Mesenteric fat pad (tissue), 1 donor: ENCODE data around the gene SEPTIN3. TPM values are rescaled to one million over a fixed set of nuclear protein-coding genes. Genes with fewer than 3 reads are reported as not detected.

ENCODE experiments used
- DNase-seq: peaks from one replicate; pipeline ENCODE4 v3.0.0-alpha.2; 2020; ENCODE audit warnings: low spot score
- total RNA-seq: library from RNA; stranded (reverse); fragmentation: NEBNext Ultra II Directional; extraction: Animal tissue kit (Norgen Biotek cat#: 25700); gene quantifications from one replicate; pipeline ENCODE4 v1.2.1, GENCODE V29; 2021
- donor health status: DM: yes; HTN: yes; CAD: no.

SEPTIN3 gene
- total RNA-seq, 1 donor from 2014 or later: 0.55 TPM

DNA sequence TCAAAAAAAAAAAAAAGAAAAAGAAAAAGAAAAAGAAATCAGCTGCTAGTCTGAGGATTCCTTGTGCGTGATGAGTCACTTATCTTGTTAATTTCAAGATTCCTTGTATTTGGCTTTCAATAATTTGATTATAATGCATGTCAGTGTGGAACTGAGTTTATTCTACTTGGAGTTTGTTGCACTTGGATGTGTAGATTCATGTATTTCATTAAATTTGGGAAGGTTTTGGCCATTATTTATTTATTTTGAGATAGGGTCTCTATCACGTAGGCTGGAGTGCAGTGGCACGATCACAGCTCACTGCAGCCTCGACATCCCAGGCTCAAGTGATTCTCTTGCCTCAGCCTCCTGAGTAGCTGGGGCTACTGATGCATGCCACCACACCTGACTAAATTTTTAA, 44.1 kb downstream of the SEPTIN3 start:
- DNase-seq: no peak

DNA sequence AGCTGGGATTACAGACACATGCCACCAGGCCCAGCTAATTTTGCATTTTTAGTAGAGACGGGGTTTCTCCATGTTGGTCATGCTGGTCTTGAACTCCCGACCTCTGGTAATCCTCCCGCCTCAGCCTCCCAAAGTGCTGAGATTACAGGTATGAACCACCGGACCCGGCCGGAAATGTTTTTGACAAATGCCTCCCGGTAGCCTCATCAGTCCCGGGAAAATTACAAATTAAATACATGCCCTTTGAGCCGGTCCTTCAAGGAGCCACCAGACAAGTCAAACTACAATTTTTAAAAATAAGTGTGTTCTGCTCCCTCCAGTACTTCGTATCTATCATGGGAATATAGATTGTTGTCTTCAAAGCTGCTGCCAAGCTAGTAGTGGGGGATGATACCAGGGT, 46.9 kb downstream of the SEPTIN3 start:
- DNase-seq: no peak

- no peak for DNase-seq
These were observed 49.0 kb downstream of the SEPTIN3 start for GRCh38 chr22:42018224-42018623.

Other genes starting within 250 kb of the SEPTIN3 start
- gene CCDC134, start 168.8 kb upstream of the SEPTIN3 start, total RNA-seq: 4.1 TPM
- 35.9 TPM for gene SREBF2, start 136.3 kb upstream of the SEPTIN3 start, total RNA-seq
- gene SHISA8, start 54.4 kb upstream of the SEPTIN3 start, total RNA-seq: not detected
- gene TNFRSF13C, start 42.6 kb upstream of the SEPTIN3 start, total RNA-seq: 0.19 TPM
- gene CENPM, start 22.3 kb upstream of the SEPTIN3 start, total RNA-seq: not detected
- 0.61 TPM for gene WBP2NL, start 29.3 kb downstream of the SEPTIN3 start, total RNA-seq
- gene NAGA, start 101.4 kb downstream of the SEPTIN3 start, total RNA-seq: 25.8 TPM
- gene PHETA2, start 104.8 kb downstream of the SEPTIN3 start, total RNA-seq: 11.0 TPM
- gene SMDT1, start 110.3 kb downstream of the SEPTIN3 start, total RNA-seq: 69.3 TPM
- 55.8 TPM for gene NDUFA6, start 121.3 kb downstream of the SEPTIN3 start, total RNA-seq
- gene CYP2D6, start 161.4 kb downstream of the SEPTIN3 start, total RNA-seq: 0.26 TPM